Upper lobe of left lung (tissue), 4 donors: ENCODE data around the gene ABHD8.

ENCODE experiments used
- CTCF ChIP-seq, 6 experiments: fragments of 450-650 bp in 4 of 6; fragments of 200-600 bp in 2 of 6; sonication (generic) in 2 of 6; IDR thresholded peaks; one replicate each; pipeline ENCODE4 v1.5.1; 2016 to 2019; ENCODE audit warnings: antibody characterized with exemption in 6 of 6
- POLR2A ChIP-seq, 4 donors: fragments of 450-650 bp; IDR thresholded peaks; one replicate each; pipeline ENCODE4 v1.5.1; 2016 to 2017; ENCODE audit warnings: antibody characterized with exemption in 4 of 4, mild to moderate bottlenecking in 2 of 4

- TF ChIP-seq POLR2A (IDR thresholded peaks at IDR 0.05) (no peak), CTCF (IDR thresholded peaks at IDR 0.05) (peak in 2 of 6 experiments; percentile 19 to 21)
These were observed 13.7 kb downstream of the ABHD8 start for GRCh38 chr19:17289489-17289888.
